Measurements from ENCODE around the gene TC2N. TPM values are rescaled to one million over a fixed set of nuclear protein-coding genes. Genes with fewer than 3 reads are reported as not detected.

The TC2N gene
- total and polyA plus RNA-seq, 7 donors: 12.1 to 49.2 (median 28.2) TPM

DNA sequence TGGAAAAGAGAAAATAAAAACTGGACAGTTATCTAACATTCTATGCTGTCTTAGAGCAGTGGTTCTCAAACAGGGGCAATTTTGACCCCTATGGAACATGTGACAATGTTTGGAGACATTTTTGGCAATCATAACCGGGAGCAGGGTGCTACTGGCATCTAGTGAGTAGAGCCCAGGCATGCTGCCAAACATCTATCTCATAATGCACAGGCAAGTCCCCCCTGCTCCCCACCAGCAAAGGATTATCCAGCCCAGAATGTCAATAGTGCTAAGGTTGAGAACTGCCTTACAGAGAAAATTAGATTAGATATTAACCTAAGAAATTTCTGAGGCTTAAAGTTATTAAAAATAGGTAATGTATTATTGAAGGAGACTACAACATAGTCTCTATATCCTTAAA, 112.5 kb downstream of the TC2N start:
- no peaks in the 10 kb centered on the region for H3K9me3 ChIP-seq
- TF ChIP-seq EP300 (IDR thresholded peaks at IDR 0.05) (no peak), POLR2A (IDR thresholded peaks at IDR 0.05) (no peak), POLR2AphosphoS5 (IDR thresholded peaks at IDR 0.05) (no peak)
- H3K27ac ChIP-seq: no peak overlapping the region
- H3K36me3 ChIP-seq: no peaks in the 10 kb centered on the region
- intact Hi-C loops (cut with DNase I): no loop called here
- H3K27me3 ChIP-seq: no peaks in the 10 kb centered on the region
- no peak for DNase-seq
- WGBS, 2 donors: 13 to 35% methylated on average over 1 of the region's 1 CpG
- H3K4me1 ChIP-seq: no peaks in the 10 kb centered on the region
- H3K4me3 ChIP-seq: no peak overlapping the region

DNA sequence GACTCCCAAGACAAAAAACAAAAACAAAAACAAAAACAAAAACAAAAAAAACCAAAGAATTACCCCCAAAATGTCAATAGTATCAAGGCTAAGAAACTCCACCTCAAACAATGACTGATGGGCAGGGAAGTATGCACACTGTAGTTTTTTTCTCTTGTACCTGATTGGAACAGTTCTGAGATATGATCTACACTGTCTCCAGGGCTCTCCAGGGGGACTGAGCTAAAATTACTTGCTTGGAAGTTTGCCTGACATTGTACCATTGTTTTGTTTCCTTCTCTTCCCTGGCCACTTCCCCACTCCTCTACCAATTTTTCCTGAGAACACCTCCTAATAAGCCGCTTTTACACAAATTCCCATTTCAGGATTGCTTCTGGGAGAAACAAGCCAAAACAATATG, 113.2 kb downstream of the TC2N start:
- no peaks in the 10 kb centered on the region for H3K36me3 ChIP-seq
- TF ChIP-seq POLR2AphosphoS5 (IDR thresholded peaks at IDR 0.05) (no peak), EP300 (IDR thresholded peaks at IDR 0.05) (no peak)
- 91 to 94% methylated on average over 1 of the region's 1 CpG for WGBS, 2 donors
- H3K4me3 ChIP-seq: no peak overlapping the region
- intact Hi-C loops (cut with DNase I): no loop called here
- H3K27ac ChIP-seq: no peak overlapping the region
- no peaks in the 10 kb centered on the region for H3K27me3 ChIP-seq
- DNase-seq: no peak
- H3K4me1 ChIP-seq: no peaks in the 10 kb centered on the region
- H3K9me3 ChIP-seq: no peaks in the 10 kb centered on the region

DNA sequence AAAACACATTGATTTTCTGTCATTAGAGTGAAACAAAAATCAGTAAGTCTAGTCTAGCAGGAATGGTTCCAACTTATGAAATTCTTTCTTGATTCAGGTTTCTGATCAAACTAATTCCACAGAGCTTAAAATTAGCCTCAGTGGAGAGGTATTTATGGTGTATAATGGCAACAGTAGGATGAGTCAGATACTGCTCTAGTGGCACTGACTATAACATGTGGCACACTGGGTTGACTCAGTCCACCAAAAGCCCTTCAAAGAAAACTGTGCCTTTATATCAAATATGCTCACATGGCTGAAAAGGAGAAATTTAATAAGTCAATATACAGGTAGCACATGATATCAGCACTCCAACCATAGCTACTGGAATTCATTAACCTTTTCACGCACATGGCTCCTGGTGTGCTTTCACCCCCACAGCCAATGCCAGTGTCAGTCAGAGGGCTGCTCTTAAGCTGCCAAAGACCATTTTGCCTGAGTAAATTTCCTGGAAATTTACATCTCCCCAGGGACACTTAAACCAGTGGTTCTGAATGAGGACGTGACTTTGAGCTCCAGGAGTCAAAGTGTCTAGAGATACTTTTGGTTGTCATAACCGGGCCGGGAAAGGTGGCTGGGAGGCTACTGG, 113.7 kb downstream of the TC2N start:
- no peak overlapping the region for H3K4me3 ChIP-seq
- H3K27me3 ChIP-seq: no peaks in the 10 kb centered on the region
- intact Hi-C loops (cut with DNase I): no loop called here
- DNase-seq: no peak
- no peaks in the 10 kb centered on the region for H3K4me1 ChIP-seq
- WGBS, 2 donors: 69 to 91% methylated on average over 4 of the region's 4 CpGs
- H3K27ac ChIP-seq: no peak overlapping the region
- no peak for TF ChIP-seq POLR2A (IDR thresholded peaks at IDR 0.05)
- no peak for TF ChIP-seq POLR2AphosphoS5 (IDR thresholded peaks at IDR 0.05)
- no peak for TF ChIP-seq EP300 (IDR thresholded peaks at IDR 0.05)
- TF ChIP-seq, protein P1, sequence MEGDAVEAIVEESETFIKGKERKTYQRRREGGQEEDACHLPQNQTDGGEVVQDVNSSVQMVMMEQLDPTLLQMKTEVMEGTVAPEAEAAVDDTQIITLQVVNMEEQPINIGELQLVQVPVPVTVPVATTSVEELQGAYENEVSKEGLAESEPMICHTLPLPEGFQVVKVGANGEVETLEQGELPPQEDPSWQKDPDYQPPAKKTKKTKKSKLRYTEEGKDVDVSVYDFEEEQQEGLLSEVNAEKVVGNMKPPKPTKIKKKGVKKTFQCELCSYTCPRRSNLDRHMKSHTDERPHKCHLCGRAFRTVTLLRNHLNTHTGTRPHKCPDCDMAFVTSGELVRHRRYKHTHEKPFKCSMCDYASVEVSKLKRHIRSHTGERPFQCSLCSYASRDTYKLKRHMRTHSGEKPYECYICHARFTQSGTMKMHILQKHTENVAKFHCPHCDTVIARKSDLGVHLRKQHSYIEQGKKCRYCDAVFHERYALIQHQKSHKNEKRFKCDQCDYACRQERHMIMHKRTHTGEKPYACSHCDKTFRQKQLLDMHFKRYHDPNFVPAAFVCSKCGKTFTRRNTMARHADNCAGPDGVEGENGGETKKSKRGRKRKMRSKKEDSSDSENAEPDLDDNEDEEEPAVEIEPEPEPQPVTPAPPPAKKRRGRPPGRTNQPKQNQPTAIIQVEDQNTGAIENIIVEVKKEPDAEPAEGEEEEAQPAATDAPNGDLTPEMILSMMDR (IDR thresholded peaks at IDR 0.05): no peak
- no peaks in the 10 kb centered on the region for H3K9me3 ChIP-seq
- no peaks in the 10 kb centered on the region for H3K36me3 ChIP-seq

DNA sequence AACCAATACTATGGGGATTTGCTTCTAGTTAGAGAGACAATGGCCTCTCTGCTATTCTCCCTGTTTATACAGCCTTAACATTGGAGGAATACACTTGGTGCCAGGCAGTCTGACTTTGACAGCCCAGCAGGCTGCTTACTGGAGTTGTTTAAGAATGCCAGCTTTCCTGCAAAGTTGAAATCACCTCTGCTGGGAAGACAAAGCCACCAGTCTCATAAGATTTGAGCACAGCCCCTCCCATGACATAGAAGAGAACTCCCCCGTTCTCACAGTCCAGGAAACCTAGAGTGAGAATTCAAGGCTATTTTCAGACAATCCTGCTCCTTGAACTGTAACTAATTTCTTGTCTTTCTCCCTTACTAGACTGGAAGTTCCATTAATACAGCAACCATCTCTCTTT, 114.4 kb downstream of the TC2N start:
- Histone ChIP-seq H3K4me3 (no peak overlapping the region), H3K9me3 (no peaks in the 10 kb centered on the region), H3K27ac (no peak overlapping the region), H3K27me3 (no peaks in the 10 kb centered on the region), H3K36me3 (no peaks in the 10 kb centered on the region), H3K4me1 (no peaks in the 10 kb centered on the region)
- intact Hi-C loops (cut with DNase I): no loop called here
- no peak for DNase-seq
- WGBS, 2 donors: 65 to 70% methylated on average over 1 of the region's 1 CpG
- TF ChIP-seq POLR2AphosphoS5 (IDR thresholded peaks at IDR 0.05) (no peak), POLR2A (IDR thresholded peaks at IDR 0.05) (no peak), EP300 (IDR thresholded peaks at IDR 0.05) (no peak)
- TF ChIP-seq, protein P1 (IDR thresholded peaks at IDR 0.05): no peak

DNA sequence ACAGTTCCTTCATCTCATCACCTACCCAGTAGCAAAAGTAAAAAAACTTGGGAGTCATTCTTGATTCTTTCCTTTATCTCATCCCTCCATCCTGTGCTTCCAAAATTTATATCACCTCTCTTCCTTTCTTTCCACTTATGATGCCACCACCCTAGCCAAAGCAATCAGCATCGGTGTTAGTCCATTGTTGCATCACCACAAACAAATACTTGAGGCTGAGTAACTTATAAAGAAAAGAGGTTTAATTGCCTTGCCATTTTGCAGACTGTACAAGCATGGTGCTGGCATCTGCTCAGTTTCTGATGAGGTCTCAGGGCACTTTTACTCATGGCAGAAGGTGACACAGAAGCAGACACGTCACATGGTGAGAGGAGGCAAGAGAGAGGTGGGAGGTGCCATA, 115.6 kb downstream of the TC2N start:
- Histone ChIP-seq H3K9me3 (no peaks in the 10 kb centered on the region), H3K36me3 (no peaks in the 10 kb centered on the region), H3K27me3 (no peaks in the 10 kb centered on the region), H3K4me1 (no peaks in the 10 kb centered on the region), H3K27ac (no peak overlapping the region), H3K4me3 (no peak overlapping the region)
- 69 to 85% methylated on average over 2 of the region's 2 CpGs for WGBS, 2 donors
- TF ChIP-seq POLR2AphosphoS5 (IDR thresholded peaks at IDR 0.05) (no peak), EP300 (IDR thresholded peaks at IDR 0.05) (no peak), POLR2A (IDR thresholded peaks at IDR 0.05) (no peak)
- TF ChIP-seq, protein P1 (IDR thresholded peaks at IDR 0.05): no peak
- no peak for DNase-seq
- intact Hi-C loops (cut with DNase I): no loop called here

Measured in sigmoid colon (tissue), 7 donors.